Central memory CD8-positive, alpha-beta T cell (primary cell): ENCODE results near the gene KCNQ2.

ENCODE experiments used
- ATAC-seq: fragments of 150-1000 bp; cut with Tn5 transposase; replicated peaks from 2 replicates; pipeline ENCODE4 v1.10.0; 2022; ENCODE audit warnings: mild to moderate bottlenecking, moderate FRiP score, moderate number of reproducible peaks; ENCODE audit not compliant: poor library complexity, severe bottlenecking; ENCODE audit errors: extremely low read depth
- DNase-seq, 2 donors: peaks; one replicate each; pipeline ENCODE4 v3.0.0; 2021; ENCODE audit warnings: low spot score in 2 of 2
- H3K27ac Mint-ChIP-seq: one replicate; pipeline ENCODE4 v1.8.0; 2022; ENCODE audit warnings: low read depth, mild to moderate bottlenecking, moderate library complexity, mixed read lengths
- H3K27me3 Mint-ChIP-seq: one replicate; pipeline ENCODE4 v1.8.0; 2022; ENCODE audit warnings: mixed read lengths
- H3K36me3 Mint-ChIP-seq: one replicate; pipeline ENCODE4 v1.8.0; 2022; ENCODE audit warnings: mild to moderate bottlenecking, moderate library complexity, mixed read lengths; ENCODE audit not compliant: insufficient read depth
- H3K4me1 Mint-ChIP-seq: one replicate; pipeline ENCODE4 v1.8.0; 2022; ENCODE audit warnings: mixed read lengths
- H3K4me3 Mint-ChIP-seq: one replicate; pipeline ENCODE4 v1.8.0; 2022; ENCODE audit warnings: mild to moderate bottlenecking, moderate library complexity, mixed read lengths
- H3K9me3 Mint-ChIP-seq: one replicate; pipeline ENCODE4 v1.8.0; 2022; ENCODE audit warnings: mixed read lengths

KCNQ2 gene

DNA sequence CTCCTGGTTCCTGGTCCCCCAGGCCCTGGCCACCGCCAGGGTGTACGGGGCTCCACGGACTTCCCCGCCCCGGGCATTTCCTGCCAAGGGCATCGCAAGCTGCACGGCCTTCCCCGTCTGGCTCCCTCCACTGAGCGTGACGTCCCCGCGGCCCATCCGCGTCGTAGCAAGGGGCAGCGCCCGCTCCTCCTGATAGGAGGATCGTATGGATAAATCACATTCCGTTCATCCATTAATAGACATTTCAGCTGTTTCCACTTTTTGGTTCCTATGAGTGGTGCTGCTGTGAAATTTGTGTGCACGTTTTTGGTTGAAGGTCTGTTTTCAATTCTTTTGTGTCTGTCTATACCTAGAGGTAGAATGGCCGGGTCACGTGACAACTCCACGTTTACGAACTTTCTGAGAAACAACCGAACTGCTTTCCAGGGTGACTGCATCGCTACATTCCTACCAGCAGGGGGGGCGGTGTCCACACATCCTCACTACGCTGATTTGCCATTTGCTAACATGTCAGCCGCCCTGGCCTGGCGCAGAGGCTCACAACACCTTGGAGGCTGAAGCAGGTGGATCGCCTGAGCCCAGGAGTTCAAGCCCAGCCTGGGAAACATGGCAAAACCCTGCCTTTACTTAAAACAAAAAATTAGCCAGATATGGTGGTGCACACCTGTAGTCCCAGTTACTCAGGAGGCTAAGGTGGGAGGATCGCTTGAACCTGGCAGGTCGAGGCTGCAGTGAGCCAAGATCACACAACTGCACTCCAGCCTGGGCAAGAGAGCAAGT, 37.7 kb downstream of the KCNQ2 start:
- Mint-ChIP-seq H3K36me3 (peaks cover 3% of the 10 kb centered on the region), H3K27me3 (peaks cover 7% of the 10 kb centered on the region), H3K27ac (no peak overlapping the region), H3K9me3 (no peaks in the 10 kb centered on the region), H3K4me1 (peaks cover 13% of the 10 kb centered on the region), H3K4me3 (no peak overlapping the region)
- ATAC-seq (peak; percentile 64), DNase-seq (peak; percentile 58 to 62)

DNA sequence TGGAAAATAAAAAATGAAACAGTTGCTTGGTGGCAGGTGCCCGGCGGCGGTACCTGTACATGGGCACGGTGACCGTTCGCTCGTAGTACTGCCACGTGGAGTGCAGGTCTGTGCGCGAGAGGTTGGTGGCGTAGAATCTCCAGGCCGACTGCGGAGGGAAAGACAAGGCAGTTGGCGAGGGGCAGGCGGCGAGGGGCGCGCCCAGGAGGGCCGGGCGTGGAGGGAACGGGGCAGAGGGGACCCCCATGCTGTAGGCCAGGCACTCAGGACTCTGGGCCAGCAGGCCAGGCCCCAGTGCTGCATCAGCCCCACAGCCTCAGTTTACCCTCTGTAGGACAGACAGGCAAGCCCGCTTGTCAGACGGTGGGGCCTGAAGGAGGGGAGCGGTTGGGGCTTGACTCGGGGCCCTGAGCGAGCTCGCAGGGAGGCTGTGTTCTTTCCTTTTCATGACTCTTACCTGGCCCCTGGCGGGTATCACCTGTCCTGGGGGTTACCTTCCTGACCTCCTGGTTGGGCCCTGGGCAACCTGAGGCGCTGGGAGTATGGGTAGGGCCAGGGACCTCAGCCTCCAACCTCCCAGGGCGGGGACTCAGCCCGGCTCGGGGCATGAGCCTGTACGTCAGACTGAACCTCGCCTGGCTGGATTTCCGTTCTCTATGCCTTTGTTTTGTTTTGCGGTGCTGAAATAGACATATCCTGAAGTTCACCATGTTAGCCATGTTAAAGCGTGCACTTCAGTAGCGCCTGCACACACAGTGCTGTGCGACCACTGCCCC, 38.5 kb downstream of the KCNQ2 start:
- Mint-ChIP-seq H3K27ac (peak overlapping the region; percentile 55), H3K27me3 (peaks cover 3% of the 10 kb centered on the region), H3K4me1 (peaks cover 13% of the 10 kb centered on the region), H3K36me3 (peaks cover 3% of the 10 kb centered on the region), H3K9me3 (no peaks in the 10 kb centered on the region), H3K4me3 (no peak overlapping the region)
- DNase-seq, result no peak
- ATAC-seq, result peak; percentile 32

DNA sequence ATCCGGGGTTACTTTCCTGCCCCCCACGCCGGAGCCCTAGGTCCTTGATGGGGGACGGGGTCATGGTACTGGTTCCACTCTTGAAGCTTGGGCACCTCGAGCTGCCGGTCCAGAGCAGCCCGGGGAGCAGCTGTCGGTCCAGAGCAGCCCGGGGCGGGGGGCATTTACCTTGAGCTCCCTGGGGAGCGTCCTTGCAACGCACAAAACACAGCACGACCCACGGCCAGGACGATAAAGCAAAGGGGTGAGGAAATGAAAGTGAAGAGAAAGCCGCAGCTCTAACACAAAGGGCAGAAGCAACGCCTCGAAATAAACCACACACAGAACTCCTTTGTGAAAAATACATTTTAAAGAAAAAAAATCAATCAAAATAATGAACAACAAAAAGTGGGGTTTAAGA, 39.1 kb downstream of the KCNQ2 start:
- Mint-ChIP-seq H3K4me1 (peaks cover 13% of the 10 kb centered on the region), H3K4me3 (no peak overlapping the region), H3K27ac (peak overlapping the region; percentile 55), H3K27me3 (no peaks in the 10 kb centered on the region), H3K9me3 (no peaks in the 10 kb centered on the region), H3K36me3 (peaks cover 3% of the 10 kb centered on the region)
- DNase-seq, result no peak
- ATAC-seq, result no peak

DNA sequence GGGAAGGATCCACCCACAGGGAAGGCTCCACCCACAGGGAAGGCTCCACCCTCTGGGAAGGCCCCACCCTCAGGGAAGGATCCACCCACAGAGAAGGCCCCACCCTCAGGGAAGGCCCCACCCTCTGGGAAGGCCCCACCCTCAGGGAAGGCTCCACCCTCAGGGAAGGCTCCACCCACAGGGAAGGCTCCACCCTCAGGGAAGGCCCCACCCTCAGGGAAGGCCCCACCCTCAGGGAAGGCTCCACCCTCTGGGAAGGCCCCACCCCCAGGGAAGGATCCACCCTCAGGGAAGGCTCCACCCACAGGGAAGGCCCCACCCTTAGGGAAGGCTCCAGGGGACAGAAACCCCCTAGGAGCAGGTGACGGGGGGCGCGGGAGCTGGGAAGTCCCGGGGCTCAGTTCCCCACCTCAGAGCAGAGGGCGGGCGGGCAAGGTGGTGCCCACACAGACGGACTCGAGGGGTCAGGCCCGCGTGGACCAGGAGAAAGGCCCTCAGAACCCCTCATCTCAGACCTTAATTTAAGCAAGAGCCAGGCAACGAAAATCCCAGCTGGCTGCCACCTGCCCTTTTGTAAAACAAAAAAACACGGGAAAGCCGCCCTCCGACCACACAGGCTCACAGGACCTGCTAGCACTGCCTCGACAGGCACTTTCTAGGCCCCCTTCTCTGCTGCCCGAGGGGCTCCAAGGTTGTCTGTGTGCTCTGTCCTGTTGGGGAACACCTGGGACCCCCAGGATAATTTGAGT, 39.7 kb downstream of the KCNQ2 start:
- no peak overlapping the region for H3K27ac Mint-ChIP-seq

DNA sequence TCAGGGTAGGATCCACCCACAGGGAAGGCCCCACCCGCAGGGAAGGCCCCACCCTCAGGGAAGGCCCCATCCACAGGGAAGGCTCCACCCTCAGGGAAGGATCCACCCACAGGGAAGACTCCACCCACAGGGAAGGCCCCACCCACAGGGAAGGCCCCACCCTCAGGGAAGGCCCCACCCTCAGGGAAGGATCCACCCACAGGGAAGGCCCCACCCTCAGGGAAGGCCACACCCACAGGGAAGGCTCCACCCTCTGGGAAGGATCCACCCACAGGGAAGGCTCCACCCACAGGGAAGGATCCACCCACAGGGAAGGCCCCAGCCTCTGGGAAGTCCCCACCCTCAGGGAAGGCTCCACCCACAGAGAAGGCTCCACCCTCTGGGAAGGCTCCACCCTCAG, 40.5 kb downstream of the KCNQ2 start:
- Mint-ChIP-seq H3K4me3 (no peak overlapping the region), H3K27me3 (no peaks in the 10 kb centered on the region), H3K36me3 (peaks cover 3% of the 10 kb centered on the region), H3K27ac (no peak overlapping the region), H3K4me1 (peaks cover 13% of the 10 kb centered on the region), H3K9me3 (no peaks in the 10 kb centered on the region)
- no peak for DNase-seq
- no peak for ATAC-seq

More for the DNA sequence above, 39.7 kb downstream of the KCNQ2 start:
- no peak for ATAC-seq
- peaks cover 3% of the 10 kb centered on the region for H3K36me3 Mint-ChIP-seq
- H3K27me3 Mint-ChIP-seq, result no peaks in the 10 kb centered on the region
- H3K4me1 Mint-ChIP-seq, result peaks cover 13% of the 10 kb centered on the region
- no peaks in the 10 kb centered on the region for H3K9me3 Mint-ChIP-seq
- no peak for DNase-seq
- no peak overlapping the region for H3K4me3 Mint-ChIP-seq

DNA sequence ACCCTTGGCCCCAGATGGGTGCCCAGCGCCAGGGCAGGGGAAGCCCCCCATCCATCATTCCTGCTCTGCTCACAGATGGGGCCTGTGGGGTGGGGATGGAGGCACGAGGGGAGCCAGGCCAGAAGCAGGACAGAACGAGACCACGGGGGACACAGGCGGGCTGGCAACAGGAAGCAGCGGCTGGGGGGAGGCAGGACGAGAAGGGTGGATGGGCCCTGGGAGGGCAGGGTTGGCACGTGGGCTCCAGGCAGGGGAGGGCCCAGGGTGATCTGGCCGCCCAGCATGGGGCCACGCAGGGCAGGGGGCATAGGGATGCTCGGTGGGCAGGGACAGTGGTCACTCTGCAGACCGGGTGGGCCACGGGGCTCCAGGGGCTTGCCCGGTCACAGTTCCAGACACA, 41.6 kb downstream of the KCNQ2 start:
- H3K9me3 Mint-ChIP-seq, result no peaks in the 10 kb centered on the region
- DNase-seq, result no peak
- peak overlapping the region; percentile 67 for H3K27ac Mint-ChIP-seq
- H3K36me3 Mint-ChIP-seq, result peaks cover 3% of the 10 kb centered on the region
- ATAC-seq, result no peak
- H3K4me3 Mint-ChIP-seq, result no peak overlapping the region
- no peaks in the 10 kb centered on the region for H3K27me3 Mint-ChIP-seq
- H3K4me1 Mint-ChIP-seq, result peaks cover 13% of the 10 kb centered on the region

DNA sequence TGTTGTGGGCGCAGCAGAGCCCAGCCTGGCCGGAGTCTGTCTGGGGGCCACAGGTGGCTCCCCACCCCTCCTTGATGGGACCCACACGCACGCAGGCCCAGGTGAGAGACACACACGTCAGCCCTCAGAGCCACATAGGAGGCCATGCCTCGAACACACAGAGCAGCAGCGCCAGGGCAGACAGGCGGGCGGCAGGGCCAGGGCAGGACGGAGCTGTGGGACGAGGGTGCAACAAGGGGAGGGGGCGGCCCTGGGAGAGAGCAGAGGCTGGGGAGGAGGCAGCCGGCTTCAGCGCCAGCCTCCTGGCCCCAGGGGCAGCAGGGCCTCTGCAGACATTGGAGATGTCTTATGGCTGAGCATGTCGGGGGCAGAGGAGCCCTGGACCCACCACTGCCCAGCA, 42.5 kb downstream of the KCNQ2 start:
- Mint-ChIP-seq H3K9me3 (no peaks in the 10 kb centered on the region), H3K27me3 (peaks cover under 1% of the 10 kb centered on the region), H3K4me3 (no peak overlapping the region), H3K36me3 (peaks cover 3% of the 10 kb centered on the region), H3K4me1 (peaks cover 12% of the 10 kb centered on the region), H3K27ac (no peak overlapping the region)
- ATAC-seq, result no peak
- no peak for DNase-seq

DNA sequence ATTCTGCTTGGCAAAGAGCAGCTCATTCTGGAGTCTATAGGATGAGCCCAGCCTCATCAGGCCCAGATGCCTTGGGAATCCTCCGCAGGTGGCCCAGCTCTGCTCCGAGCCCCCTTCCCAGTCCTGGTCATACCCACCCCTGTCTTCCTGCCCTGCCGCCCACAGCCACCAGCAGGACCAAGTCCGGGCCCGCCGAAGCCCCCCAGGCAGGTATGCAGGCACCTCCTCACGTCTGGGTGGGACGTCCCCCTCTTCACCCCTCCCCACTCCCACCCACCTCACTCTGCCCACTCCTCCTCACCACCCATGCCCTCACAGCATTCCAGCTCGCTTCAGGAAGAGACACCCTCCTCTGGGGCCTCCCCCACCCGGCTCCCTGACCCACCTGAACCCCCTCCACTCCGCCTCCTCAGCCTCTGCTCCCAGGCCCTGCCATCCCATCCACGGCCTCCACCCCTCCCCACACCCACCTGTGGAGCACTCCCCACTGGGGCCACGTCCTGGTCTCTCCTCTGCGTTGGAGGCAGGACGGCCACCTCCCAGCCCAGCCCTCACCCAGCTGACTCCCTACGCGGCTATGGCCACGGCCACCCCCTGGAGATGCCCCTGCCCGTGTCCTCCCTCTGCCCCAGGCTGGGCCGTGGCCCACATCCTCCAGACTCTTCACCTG, 43.4 kb downstream of the KCNQ2 start:
- Mint-ChIP-seq H3K4me3 (no peak overlapping the region), H3K4me1 (peaks cover 5% of the 10 kb centered on the region), H3K27me3 (peaks cover 7% of the 10 kb centered on the region), H3K27ac (no peak overlapping the region), H3K9me3 (no peaks in the 10 kb centered on the region), H3K36me3 (peaks cover 1% of the 10 kb centered on the region)
- no peak for ATAC-seq
- DNase-seq, result no peak

DNA sequence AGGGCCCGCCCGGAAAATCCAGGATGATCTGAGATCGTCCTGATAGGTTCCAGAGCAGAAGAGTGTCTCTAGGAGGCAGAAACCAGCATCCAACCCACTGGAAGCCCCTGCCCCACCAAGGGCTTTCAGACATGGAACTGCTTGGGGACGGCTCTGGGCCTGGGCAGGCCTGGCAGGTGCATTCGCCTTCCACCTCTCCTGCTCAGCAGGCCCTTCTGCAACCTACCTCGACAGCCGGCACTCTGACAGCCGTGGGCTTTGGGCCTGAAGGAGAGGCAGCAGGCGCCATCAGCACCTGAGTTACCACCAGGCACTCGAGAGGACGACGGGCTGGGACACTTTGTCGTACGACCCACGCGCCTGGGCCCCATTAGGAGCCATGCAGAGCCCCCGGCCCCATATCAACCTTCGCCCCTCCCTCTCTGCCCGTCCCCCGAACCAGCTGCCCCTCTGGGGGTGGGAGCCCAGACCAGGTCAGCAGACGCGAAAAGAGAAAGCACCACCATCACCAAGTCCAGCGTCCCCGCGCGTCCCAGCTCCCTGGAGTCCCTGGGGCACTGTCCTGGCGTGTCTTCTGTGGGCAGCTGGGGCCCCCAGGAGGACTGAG, 44.6 kb downstream of the KCNQ2 start:
- H3K4me3 Mint-ChIP-seq, result no peak overlapping the region
- ATAC-seq (no peak), DNase-seq (no peak)
- peaks cover 7% of the 10 kb centered on the region for H3K27me3 Mint-ChIP-seq
- H3K4me1 Mint-ChIP-seq, result peaks cover 5% of the 10 kb centered on the region
- peaks cover 1% of the 10 kb centered on the region for H3K36me3 Mint-ChIP-seq
- H3K27ac Mint-ChIP-seq, result no peak overlapping the region
- H3K9me3 Mint-ChIP-seq, result no peaks in the 10 kb centered on the region

DNA sequence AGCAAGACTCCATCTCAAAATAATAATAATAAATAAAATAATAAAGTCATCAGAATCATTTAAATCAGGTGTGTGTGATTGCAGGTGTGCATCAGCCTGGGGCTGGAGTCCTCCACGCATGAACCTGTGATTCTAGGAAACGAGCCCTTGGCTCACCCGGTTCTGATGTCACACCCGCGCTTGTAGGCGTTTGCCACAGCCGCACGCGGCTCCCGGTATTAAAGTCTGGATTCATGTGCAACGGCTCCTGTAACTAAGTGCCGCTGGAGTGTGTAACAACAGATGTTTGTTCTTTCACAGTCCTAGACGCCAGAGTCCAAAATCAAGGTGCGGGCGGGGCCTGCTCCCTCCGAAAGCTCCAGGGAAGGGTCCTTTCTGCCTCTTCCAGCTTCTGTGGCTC, 45.2 kb downstream of the KCNQ2 start:
- no peaks in the 10 kb centered on the region for H3K36me3 Mint-ChIP-seq
- no peak overlapping the region for H3K27ac Mint-ChIP-seq
- ATAC-seq (no peak), DNase-seq (no peak)
- H3K27me3 Mint-ChIP-seq, result peaks cover 7% of the 10 kb centered on the region
- H3K4me1 Mint-ChIP-seq, result peaks cover 5% of the 10 kb centered on the region
- no peak overlapping the region for H3K4me3 Mint-ChIP-seq
- H3K9me3 Mint-ChIP-seq, result no peaks in the 10 kb centered on the region

DNA sequence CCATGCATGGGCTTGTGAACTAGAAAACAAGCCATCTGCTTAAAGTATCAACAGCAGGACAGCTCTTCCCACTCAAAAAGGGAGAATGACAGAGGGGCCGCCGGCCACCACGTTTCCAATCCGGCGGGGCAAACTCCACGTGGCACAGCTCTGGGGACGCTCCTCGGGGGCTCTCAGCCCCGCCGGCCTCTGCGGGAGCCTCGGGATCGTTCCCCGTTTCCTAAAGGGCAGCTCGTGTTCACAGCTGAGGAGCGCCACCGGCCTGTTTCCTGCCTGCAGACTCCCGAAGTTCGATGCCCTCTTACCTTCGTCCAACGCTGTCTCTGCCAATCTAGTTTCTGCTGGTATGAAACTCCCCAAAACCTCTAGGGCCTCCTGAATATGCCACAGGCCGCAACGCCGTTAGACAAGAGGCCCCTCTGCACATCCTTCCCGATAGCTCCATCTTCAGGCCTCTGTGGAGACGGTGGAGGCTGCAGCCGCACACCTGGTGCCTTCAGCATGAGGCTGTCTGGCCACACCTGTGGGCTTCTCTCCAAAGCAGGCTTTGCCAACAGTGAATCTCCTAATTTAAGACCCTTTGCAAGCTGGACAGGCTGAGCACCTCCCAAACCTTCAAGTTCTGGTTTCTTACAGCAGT, 46.5 kb downstream of the KCNQ2 start:
- ATAC-seq (no peak), DNase-seq (no peak)
- no peaks in the 10 kb centered on the region for H3K36me3 Mint-ChIP-seq
- no peak overlapping the region for H3K4me3 Mint-ChIP-seq
- peaks cover 7% of the 10 kb centered on the region for H3K27me3 Mint-ChIP-seq
- H3K9me3 Mint-ChIP-seq, result no peaks in the 10 kb centered on the region
- H3K27ac Mint-ChIP-seq, result no peak overlapping the region
- peaks cover under 1% of the 10 kb centered on the region for H3K4me1 Mint-ChIP-seq
